Measurements from ENCODE around the gene ESRRB.
A peak's percentile ranks its signal among the peaks of the same experiment; 100 is the strongest.

ESRRB gene

GRCh38 chr14:76550534-76550933 lies 174.6 kb downstream of the ESRRB start:
- peak in 1 of 2 experiments; percentile 13 for DNase-seq

- no peak for DNase-seq
Measured at GRCh38 chr14:76551116-76551515, 175.2 kb downstream of the ESRRB start.
